ENCODE results near the gene CELSR1. TPM values are rescaled to one million over a fixed set of nuclear protein-coding genes. Genes with fewer than 3 reads are reported as not detected.

Gene CELSR1
- total and polyA plus RNA-seq, 9 donors = 0.63 to 25.2 (median 2.9) TPM

DNA sequence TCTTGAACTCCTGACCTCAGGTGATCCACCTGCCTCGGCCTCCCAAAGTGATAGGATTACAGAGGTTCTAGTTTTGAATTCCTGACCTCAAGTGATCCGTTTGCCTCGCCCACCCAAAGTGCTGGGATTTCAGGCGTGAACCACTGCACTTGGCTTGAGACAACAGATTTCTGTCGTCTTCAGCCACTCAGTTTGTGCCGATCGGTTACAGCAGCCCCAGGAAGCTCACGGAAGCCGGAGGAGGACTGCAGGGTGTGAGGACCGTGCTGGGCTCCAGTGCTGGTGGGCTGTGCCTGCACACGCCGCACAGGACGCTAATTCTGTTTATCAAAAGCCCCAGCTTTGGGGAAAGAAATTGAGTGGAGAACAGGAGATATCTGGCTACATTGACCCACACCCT, 82.0 kb downstream of the CELSR1 start:
- no peaks in the 10 kb centered on the region for H3K36me3 ChIP-seq
- H3K27me3 ChIP-seq = no peaks in the 10 kb centered on the region
- intact Hi-C loops (cut with DNase I) = no loop called here
- no peak overlapping the region for H3K27ac ChIP-seq
- WGBS, 3 donors = 78 to 85% (median 85%) methylated on average over 13 of the region's 13 CpGs
- H3K4me1 ChIP-seq (ENCODE audit: insufficient read depth) = no peaks in the 10 kb centered on the region
- H3K9me3 ChIP-seq = no peaks in the 10 kb centered on the region
- DNase-seq = no peak
- TF ChIP-seq POLR2A (IDR thresholded peaks at IDR 0.05) = no peak
- no peak overlapping the region for H3K4me3 ChIP-seq

DNA sequence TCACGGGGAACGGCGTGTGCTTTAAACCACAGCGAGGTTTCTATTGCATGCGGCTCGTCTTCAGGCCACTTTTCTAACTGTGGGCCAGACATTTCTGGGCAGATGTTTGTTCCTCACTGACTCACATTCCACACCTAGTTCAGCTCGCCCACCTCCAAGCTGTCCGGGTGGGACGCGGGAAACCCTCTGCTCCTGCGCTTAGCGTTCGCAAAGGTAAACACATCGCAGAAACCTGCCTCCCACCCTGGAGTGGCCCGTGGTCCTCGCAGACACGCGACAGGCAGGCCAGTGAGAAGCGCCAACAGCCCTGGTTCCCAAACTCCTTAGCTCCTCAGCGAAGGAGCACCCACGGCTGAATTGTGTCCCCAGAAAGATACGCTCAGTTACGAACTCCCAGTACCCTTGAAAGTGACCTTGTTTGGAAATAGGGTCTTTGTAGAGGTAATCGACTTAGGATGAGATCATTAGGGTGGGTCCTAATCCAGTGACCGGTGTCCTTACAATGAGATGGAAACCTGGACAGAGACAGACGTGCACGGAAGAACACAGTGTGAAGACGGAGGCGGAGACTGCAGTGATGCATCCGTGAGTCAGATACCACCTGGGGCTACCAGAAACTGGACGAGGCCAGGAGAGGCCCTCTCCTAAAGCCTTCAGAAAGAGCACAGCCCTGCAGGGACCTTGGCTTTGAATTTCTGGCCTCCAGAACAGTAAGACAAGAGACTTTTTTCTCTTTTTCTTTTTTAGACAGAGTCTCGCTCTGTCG, 82.7 kb downstream of the CELSR1 start:
- TF ChIP-seq EP300 (IDR thresholded peaks at IDR 0.05) (no peak), CTCF (IDR thresholded peaks at IDR 0.05) (no peak), POLR2A (IDR thresholded peaks at IDR 0.05) (no peak)
- H3K9me3 ChIP-seq = no peaks in the 10 kb centered on the region
- no peak overlapping the region for H3K4me3 ChIP-seq
- H3K4me1 ChIP-seq (ENCODE audit: insufficient read depth) = no peaks in the 10 kb centered on the region
- H3K36me3 ChIP-seq = no peaks in the 10 kb centered on the region
- no peak overlapping the region for H3K27ac ChIP-seq
- intact Hi-C loops (cut with DNase I) = no loop called here
- H3K27me3 ChIP-seq = no peaks in the 10 kb centered on the region
- WGBS, 3 donors = 82 to 90% (median 90%) methylated on average over 33 of the region's 33 CpGs
- no peak for DNase-seq

GRCh38 chr22:46453829-46454503, 83.5 kb downstream of the CELSR1 start:
- no peak for DNase-seq
- H3K4me1 ChIP-seq (ENCODE audit: insufficient read depth) = no peaks in the 10 kb centered on the region
- 72 to 81% (median 78%) methylated on average over 23 to 24 of the region's 24 CpGs for WGBS, 3 donors
- intact Hi-C loops (cut with DNase I) = no loop called here
- H3K27me3 ChIP-seq = no peaks in the 10 kb centered on the region
- H3K27ac ChIP-seq = no peak overlapping the region
- H3K9me3 ChIP-seq = no peaks in the 10 kb centered on the region
- no peaks in the 10 kb centered on the region for H3K36me3 ChIP-seq
- H3K4me3 ChIP-seq = no peak overlapping the region
- no peak for TF ChIP-seq POLR2A (IDR thresholded peaks at IDR 0.05)
- TF ChIP-seq CTCF (IDR thresholded peaks at IDR 0.05) = no peak
- no peak for TF ChIP-seq EP300 (IDR thresholded peaks at IDR 0.05)

GRCh38 chr22:46453006-46453828, 84.2 kb downstream of the CELSR1 start:
- 39 to 60% (median 42%) methylated on average over 31 of the region's 31 CpGs for WGBS, 3 donors
- no peak overlapping the region for H3K27ac ChIP-seq
- H3K4me3 ChIP-seq = no peak overlapping the region
- no peaks in the 10 kb centered on the region for H3K4me1 ChIP-seq (ENCODE audit: insufficient read depth)
- no peaks in the 10 kb centered on the region for H3K27me3 ChIP-seq
- no peaks in the 10 kb centered on the region for H3K9me3 ChIP-seq
- DNase-seq = no peak
- TF ChIP-seq EP300 (IDR thresholded peaks at IDR 0.05) (no peak), CTCF (IDR thresholded peaks at IDR 0.05) (no peak), POLR2A (IDR thresholded peaks at IDR 0.05) (no peak)
- intact Hi-C loops (cut with DNase I) = no loop called here
- H3K36me3 ChIP-seq = no peaks in the 10 kb centered on the region

Data from ovary (tissue), 9 donors.